ENCODE measurements around the gene CPT1B.

CPT1B gene

GRCh38 chr22:50603511-50604255 lies 25.5 kb upstream of the CPT1B start:
- no peak overlapping the region for H3K4me3 ChIP-seq (ENCODE audit: insufficient read depth, low read depth, low read length, poor library complexity, severe bottlenecking)
- no peaks in the 10 kb centered on the region for H3K4me1 ChIP-seq (ENCODE audit: control insufficient read depth, insufficient read depth, low read length, poor library complexity, severe bottlenecking)
- H3K27me3 ChIP-seq (replicated peaks; ENCODE audit: control insufficient read depth, insufficient read depth, low read length, poor library complexity, severe bottlenecking) = peaks cover 51% of the 10 kb centered on the region
- no peaks in the 10 kb centered on the region for H3K9me3 ChIP-seq (ENCODE audit: control insufficient read depth, low read length)
- H3K36me3 ChIP-seq (ENCODE audit: control insufficient read depth, insufficient read depth, low read length) = no peaks in the 10 kb centered on the region
- no peak overlapping the region for H3K27ac ChIP-seq (ENCODE audit: insufficient read depth, low read length, poor library complexity, severe bottlenecking)
- no peak for DNase-seq

GRCh38 chr22:50602338-50602700 lies 24.1 kb upstream of the CPT1B start:
- Histone ChIP-seq H3K36me3 (ENCODE audit: control insufficient read depth, insufficient read depth, low read length) (no peaks in the 10 kb centered on the region), H3K27ac (ENCODE audit: insufficient read depth, low read length, poor library complexity, severe bottlenecking) (no peak overlapping the region), H3K4me1 (ENCODE audit: control insufficient read depth, insufficient read depth, low read length, poor library complexity, severe bottlenecking) (no peaks in the 10 kb centered on the region), H3K27me3 (replicated peaks; ENCODE audit: control insufficient read depth, insufficient read depth, low read length, poor library complexity, severe bottlenecking) (peaks cover 51% of the 10 kb centered on the region), H3K9me3 (ENCODE audit: control insufficient read depth, low read length) (no peaks in the 10 kb centered on the region), H3K4me3 (ENCODE audit: insufficient read depth, low read depth, low read length, poor library complexity, severe bottlenecking) (no peak overlapping the region)
- DNase-seq = no peak

- Histone ChIP-seq H3K27me3 (replicated peaks; ENCODE audit: control insufficient read depth, insufficient read depth, low read length, poor library complexity, severe bottlenecking) (peaks cover 51% of the 10 kb centered on the region), H3K9me3 (ENCODE audit: control insufficient read depth, low read length) (no peaks in the 10 kb centered on the region), H3K4me1 (ENCODE audit: control insufficient read depth, insufficient read depth, low read length, poor library complexity, severe bottlenecking) (no peaks in the 10 kb centered on the region), H3K36me3 (ENCODE audit: control insufficient read depth, insufficient read depth, low read length) (no peaks in the 10 kb centered on the region), H3K4me3 (ENCODE audit: insufficient read depth, low read depth, low read length, poor library complexity, severe bottlenecking) (no peak overlapping the region), H3K27ac (ENCODE audit: insufficient read depth, low read length, poor library complexity, severe bottlenecking) (no peak overlapping the region)
- no peak for DNase-seq
Measured at GRCh38 chr22:50601669-50602337, 23.6 kb upstream of the CPT1B start.

GRCh38 chr22:50600967-50601668 lies 22.9 kb upstream of the CPT1B start:
- Histone ChIP-seq H3K36me3 (ENCODE audit: control insufficient read depth, insufficient read depth, low read length) (no peaks in the 10 kb centered on the region), H3K4me1 (ENCODE audit: control insufficient read depth, insufficient read depth, low read length, poor library complexity, severe bottlenecking) (no peaks in the 10 kb centered on the region), H3K27ac (ENCODE audit: insufficient read depth, low read length, poor library complexity, severe bottlenecking) (no peak overlapping the region), H3K9me3 (ENCODE audit: control insufficient read depth, low read length) (no peaks in the 10 kb centered on the region), H3K4me3 (ENCODE audit: insufficient read depth, low read depth, low read length, poor library complexity, severe bottlenecking) (no peak overlapping the region), H3K27me3 (replicated peaks; ENCODE audit: control insufficient read depth, insufficient read depth, low read length, poor library complexity, severe bottlenecking) (peaks cover 51% of the 10 kb centered on the region)
- no peak for DNase-seq

- H3K9me3 ChIP-seq (ENCODE audit: control insufficient read depth, low read length) = no peaks in the 10 kb centered on the region
- DNase-seq = no peak
- no peaks in the 10 kb centered on the region for H3K4me1 ChIP-seq (ENCODE audit: control insufficient read depth, insufficient read depth, low read length, poor library complexity, severe bottlenecking)
- peaks cover 51% of the 10 kb centered on the region for H3K27me3 ChIP-seq (replicated peaks; ENCODE audit: control insufficient read depth, insufficient read depth, low read length, poor library complexity, severe bottlenecking)
- no peak within 1 kb of the TSS for H3K4me3 ChIP-seq (ENCODE audit: insufficient read depth, low read depth, low read length, poor library complexity, severe bottlenecking)
- no peak within 1 kb of the TSS for H3K27ac ChIP-seq (ENCODE audit: insufficient read depth, low read length, poor library complexity, severe bottlenecking)
- H3K36me3 ChIP-seq (ENCODE audit: control insufficient read depth, insufficient read depth, low read length) = no peaks in the 10 kb centered on the region
Measured at GRCh38 chr22:50600538-50600937, 22.3 kb upstream of the CPT1B start, which contains the start of gene MAPK8IP2. MAPK8IP2 (plus strand) TSS chr22:50600793; CDS start chr22:50600819, 26 bp downstream.

- DNase-seq = peak; percentile 23 to 37 (median 31)
- peaks cover 45% of the 10 kb centered on the region for H3K27me3 ChIP-seq (replicated peaks; ENCODE audit: control insufficient read depth, insufficient read depth, low read length, poor library complexity, severe bottlenecking)
Measured at GRCh38 chr22:50599816-50600455, 21.7 kb upstream of the CPT1B start.

GRCh38 chr22:50597097-50597496 lies 18.9 kb upstream of the CPT1B start:
- Histone ChIP-seq H3K4me3 (ENCODE audit: insufficient read depth, low read depth, low read length, poor library complexity, severe bottlenecking) (no peak overlapping the region), H3K36me3 (ENCODE audit: control insufficient read depth, insufficient read depth, low read length) (no peaks in the 10 kb centered on the region), H3K27ac (ENCODE audit: insufficient read depth, low read length, poor library complexity, severe bottlenecking) (no peak overlapping the region), H3K4me1 (ENCODE audit: control insufficient read depth, insufficient read depth, low read length, poor library complexity, severe bottlenecking) (no peaks in the 10 kb centered on the region), H3K9me3 (ENCODE audit: control insufficient read depth, low read length) (no peaks in the 10 kb centered on the region), H3K27me3 (replicated peaks; ENCODE audit: control insufficient read depth, insufficient read depth, low read length, poor library complexity, severe bottlenecking) (peaks cover 21% of the 10 kb centered on the region)
- no peak for DNase-seq

More at GRCh38 chr22:50599816-50600455, 21.7 kb upstream of the CPT1B start:
- Histone ChIP-seq H3K9me3 (ENCODE audit: control insufficient read depth, low read length) (no peaks in the 10 kb centered on the region), H3K27ac (ENCODE audit: insufficient read depth, low read length, poor library complexity, severe bottlenecking) (no peak overlapping the region), H3K4me3 (ENCODE audit: insufficient read depth, low read depth, low read length, poor library complexity, severe bottlenecking) (no peak overlapping the region), H3K4me1 (ENCODE audit: control insufficient read depth, insufficient read depth, low read length, poor library complexity, severe bottlenecking) (no peaks in the 10 kb centered on the region), H3K36me3 (ENCODE audit: control insufficient read depth, insufficient read depth, low read length) (no peaks in the 10 kb centered on the region)

- H3K4me3 ChIP-seq (ENCODE audit: insufficient read depth, low read depth, low read length, poor library complexity, severe bottlenecking) = no peak overlapping the region
Measured at GRCh38 chr22:50595189-50595588, 17.0 kb upstream of the CPT1B start.

GRCh38 chr22:50587407-50587806 lies 9.2 kb upstream of the CPT1B start:
- no peak overlapping the region for H3K4me3 ChIP-seq (ENCODE audit: insufficient read depth, low read depth, low read length, poor library complexity, severe bottlenecking)
- peaks cover 7% of the 10 kb centered on the region for H3K4me1 ChIP-seq (ENCODE audit: control insufficient read depth, insufficient read depth, low read length, poor library complexity, severe bottlenecking)
- H3K27ac ChIP-seq (ENCODE audit: insufficient read depth, low read length, poor library complexity, severe bottlenecking) = no peak overlapping the region
- DNase-seq = no peak
- H3K9me3 ChIP-seq (ENCODE audit: control insufficient read depth, low read length) = no peaks in the 10 kb centered on the region
- H3K27me3 ChIP-seq (replicated peaks; ENCODE audit: control insufficient read depth, insufficient read depth, low read length, poor library complexity, severe bottlenecking) = no peaks in the 10 kb centered on the region
- H3K36me3 ChIP-seq (ENCODE audit: control insufficient read depth, insufficient read depth, low read length) = no peaks in the 10 kb centered on the region

More at GRCh38 chr22:50595189-50595588, 17.0 kb upstream of the CPT1B start:
- no peaks in the 10 kb centered on the region for H3K4me1 ChIP-seq (ENCODE audit: control insufficient read depth, insufficient read depth, low read length, poor library complexity, severe bottlenecking)
- H3K36me3 ChIP-seq (ENCODE audit: control insufficient read depth, insufficient read depth, low read length) = no peaks in the 10 kb centered on the region
- H3K27ac ChIP-seq (ENCODE audit: insufficient read depth, low read length, poor library complexity, severe bottlenecking) = no peak overlapping the region
- no peaks in the 10 kb centered on the region for H3K9me3 ChIP-seq (ENCODE audit: control insufficient read depth, low read length)
- H3K27me3 ChIP-seq (replicated peaks; ENCODE audit: control insufficient read depth, insufficient read depth, low read length, poor library complexity, severe bottlenecking) = peaks cover 10% of the 10 kb centered on the region
- DNase-seq = no peak

All from effector memory CD4-positive, alpha-beta T cell (primary cell).